Measurements from ENCODE around the gene PLPP2. TPM values are rescaled to one million over a fixed set of nuclear protein-coding genes. Genes with fewer than 3 reads are reported as not detected.

PLPP2 gene
- polyA plus RNA-seq, 2 donors: 9.8 to 18.5 TPM

- H3K27ac ChIP-seq (ENCODE audit: low read depth in 2 of 2, low read length in 1 of 2): no peak overlapping the region
- 87 to 93% methylated on average over 48 of the region's 48 CpGs for WGBS, 2 donors
- H3K4me3 ChIP-seq (ENCODE audit: low read depth in 1 of 2, low read length in 2 of 2): no peak overlapping the region
- peaks cover 28 to 62% of the 10 kb centered on the region in 2 donors for H3K36me3 ChIP-seq (ENCODE audit: control insufficient read depth in 2 of 2, insufficient read depth in 2 of 2, low read length in 1 of 2)
- H3K27me3 ChIP-seq (ENCODE audit: control insufficient read depth in 1 of 2, insufficient read depth in 2 of 2, low read length in 2 of 2): no peaks in the 10 kb centered on the region
- no peaks in the 10 kb centered on the region for H3K9me3 ChIP-seq (ENCODE audit: control insufficient read depth in 2 of 2, insufficient read depth in 1 of 2, low read depth in 1 of 2, low read length in 1 of 2)
- no peaks in the 10 kb centered on the region for H3K4me1 ChIP-seq (ENCODE audit: control insufficient read depth in 2 of 2, insufficient read depth in 2 of 2, low read length in 1 of 2)
These were observed 17.4 kb upstream of the PLPP2 start for GRCh38 chr19:308471-309205.

- 83 to 90% methylated on average over 21 of the region's 21 CpGs for WGBS, 2 donors
- Histone ChIP-seq H3K4me3 (ENCODE audit: low read depth in 1 of 2, low read length in 2 of 2) (no peak overlapping the region), H3K36me3 (ENCODE audit: control insufficient read depth in 2 of 2, insufficient read depth in 2 of 2, low read length in 1 of 2) (peaks cover 28 to 57% of the 10 kb centered on the region in 2 donors), H3K4me1 (ENCODE audit: control insufficient read depth in 2 of 2, insufficient read depth in 2 of 2, low read length in 1 of 2) (no peaks in the 10 kb centered on the region), H3K9me3 (ENCODE audit: control insufficient read depth in 2 of 2, insufficient read depth in 1 of 2, low read depth in 1 of 2, low read length in 1 of 2) (no peaks in the 10 kb centered on the region), H3K27ac (ENCODE audit: low read depth in 2 of 2, low read length in 1 of 2) (no peak overlapping the region), H3K27me3 (ENCODE audit: control insufficient read depth in 1 of 2, insufficient read depth in 2 of 2, low read length in 2 of 2) (no peaks in the 10 kb centered on the region)
These were observed 16.7 kb upstream of the PLPP2 start for GRCh38 chr19:307793-308420.

GRCh38 chr19:307111-307531, 15.9 kb upstream of the PLPP2 start:
- H3K4me1 ChIP-seq (ENCODE audit: control insufficient read depth in 2 of 2, insufficient read depth in 2 of 2, low read length in 1 of 2): no peaks in the 10 kb centered on the region
- WGBS, 2 donors: 93 to 94% methylated on average over 26 of the region's 26 CpGs
- no peaks in the 10 kb centered on the region for H3K27me3 ChIP-seq (ENCODE audit: control insufficient read depth in 1 of 2, insufficient read depth in 2 of 2, low read length in 2 of 2)
- no peak overlapping the region for H3K27ac ChIP-seq (ENCODE audit: low read depth in 2 of 2, low read length in 1 of 2)
- H3K36me3 ChIP-seq (ENCODE audit: control insufficient read depth in 2 of 2, insufficient read depth in 2 of 2, low read length in 1 of 2): peaks cover 28 to 57% of the 10 kb centered on the region in 2 donors
- H3K9me3 ChIP-seq (ENCODE audit: control insufficient read depth in 2 of 2, insufficient read depth in 1 of 2, low read depth in 1 of 2, low read length in 1 of 2): no peaks in the 10 kb centered on the region
- H3K4me3 ChIP-seq (ENCODE audit: low read depth in 1 of 2, low read length in 2 of 2): no peak overlapping the region

GRCh38 chr19:306151-306900, 15.1 kb upstream of the PLPP2 start:
- 94 to 96% methylated on average over 34 to 50 of the region's 50 CpGs for WGBS, 2 donors
- Histone ChIP-seq H3K9me3 (ENCODE audit: control insufficient read depth in 2 of 2, insufficient read depth in 1 of 2, low read depth in 1 of 2, low read length in 1 of 2) (no peaks in the 10 kb centered on the region), H3K27ac (ENCODE audit: low read depth in 2 of 2, low read length in 1 of 2) (no peak overlapping the region), H3K27me3 (ENCODE audit: control insufficient read depth in 1 of 2, insufficient read depth in 2 of 2, low read length in 2 of 2) (no peaks in the 10 kb centered on the region), H3K36me3 (ENCODE audit: control insufficient read depth in 2 of 2, insufficient read depth in 2 of 2, low read length in 1 of 2) (peaks cover 28 to 49% of the 10 kb centered on the region in 2 donors), H3K4me1 (ENCODE audit: control insufficient read depth in 2 of 2, insufficient read depth in 2 of 2, low read length in 1 of 2) (no peaks in the 10 kb centered on the region), H3K4me3 (ENCODE audit: low read depth in 1 of 2, low read length in 2 of 2) (no peak overlapping the region)

DNA sequence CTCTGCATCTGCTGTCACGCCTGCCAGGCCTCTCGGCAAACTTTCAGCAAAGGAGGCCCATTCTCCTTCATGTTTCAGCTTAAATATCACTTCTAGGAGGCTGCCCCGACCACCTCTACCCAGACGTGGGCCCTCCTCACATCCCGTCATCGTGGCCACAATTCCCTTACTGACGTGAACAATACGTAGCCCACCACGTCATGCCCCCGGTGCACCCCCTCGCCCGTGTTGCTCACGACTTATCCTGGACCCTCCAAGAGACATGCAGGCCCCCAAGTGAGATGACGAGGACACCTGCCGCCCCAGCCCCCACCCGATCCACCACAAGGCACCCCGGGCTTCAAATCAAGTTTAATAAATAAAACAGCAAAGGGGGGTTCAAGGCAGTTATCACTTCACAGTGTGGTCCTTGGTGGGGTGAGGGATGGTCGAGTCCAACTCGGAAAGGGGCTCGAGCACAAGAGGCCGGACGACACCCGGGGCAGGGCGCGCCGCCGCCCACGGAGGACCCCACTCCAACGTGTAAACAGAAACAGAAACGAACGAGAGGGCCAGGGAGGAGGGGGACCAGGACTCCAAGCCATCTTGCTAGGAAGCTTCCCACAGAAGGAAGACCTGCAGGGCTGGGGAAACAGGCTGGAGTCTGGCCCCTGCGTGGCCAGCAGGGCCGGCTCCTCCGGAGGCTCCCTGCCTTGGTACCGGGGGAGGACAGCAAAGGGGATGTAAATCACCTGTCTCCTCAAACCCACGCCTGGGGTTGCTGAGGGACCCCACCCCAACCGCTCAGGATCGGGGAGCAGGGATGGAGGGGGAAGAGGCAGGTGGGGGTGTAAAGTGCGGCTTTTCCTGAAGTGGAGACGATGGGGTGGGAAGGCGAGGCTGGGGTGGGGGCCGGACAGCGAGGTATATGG, 14.3 kb upstream of the PLPP2 start:
- Histone ChIP-seq H3K27ac (ENCODE audit: low read depth in 2 of 2, low read length in 1 of 2) (no peak overlapping the region), H3K4me3 (ENCODE audit: low read depth in 1 of 2, low read length in 2 of 2) (no peak overlapping the region), H3K9me3 (ENCODE audit: control insufficient read depth in 2 of 2, insufficient read depth in 1 of 2, low read depth in 1 of 2, low read length in 1 of 2) (no peaks in the 10 kb centered on the region), H3K36me3 (ENCODE audit: control insufficient read depth in 2 of 2, insufficient read depth in 2 of 2, low read length in 1 of 2) (peaks cover 28 to 41% of the 10 kb centered on the region in 2 donors), H3K27me3 (ENCODE audit: control insufficient read depth in 1 of 2, insufficient read depth in 2 of 2, low read length in 2 of 2) (no peaks in the 10 kb centered on the region), H3K4me1 (ENCODE audit: control insufficient read depth in 2 of 2, insufficient read depth in 2 of 2, low read length in 1 of 2) (no peaks in the 10 kb centered on the region)
- 92 to 94% methylated on average over 43 of the region's 43 CpGs for WGBS, 2 donors

GRCh38 chr19:296476-297225, 5.4 kb upstream of the PLPP2 start:
- 83 to 85% methylated on average over 22 of the region's 22 CpGs for WGBS, 2 donors
- no peaks in the 10 kb centered on the region for H3K36me3 ChIP-seq (ENCODE audit: control insufficient read depth in 2 of 2, insufficient read depth in 2 of 2, low read length in 1 of 2)
- H3K27me3 ChIP-seq (ENCODE audit: control insufficient read depth in 1 of 2, insufficient read depth in 2 of 2, low read length in 2 of 2): peaks cover 0 to 4% of the 10 kb centered on the region in 2 donors
- H3K4me3 ChIP-seq (ENCODE audit: low read depth in 1 of 2, low read length in 2 of 2): no peak overlapping the region
- no peaks in the 10 kb centered on the region for H3K9me3 ChIP-seq (ENCODE audit: control insufficient read depth in 2 of 2, insufficient read depth in 1 of 2, low read depth in 1 of 2, low read length in 1 of 2)
- peaks cover 1 to 8% of the 10 kb centered on the region in 2 donors for H3K4me1 ChIP-seq (ENCODE audit: control insufficient read depth in 2 of 2, insufficient read depth in 2 of 2, low read length in 1 of 2)
- no peak overlapping the region for H3K27ac ChIP-seq (ENCODE audit: low read depth in 2 of 2, low read length in 1 of 2)

- H3K9me3 ChIP-seq (ENCODE audit: control insufficient read depth in 2 of 2, insufficient read depth in 1 of 2, low read depth in 1 of 2, low read length in 1 of 2): peaks cover 0 to 3% of the 10 kb centered on the region in 2 donors
- 60 to 63% methylated on average over 13 of the region's 13 CpGs for WGBS, 2 donors
- H3K4me1 ChIP-seq (ENCODE audit: control insufficient read depth in 2 of 2, insufficient read depth in 2 of 2, low read length in 1 of 2): peaks cover 2 to 8% of the 10 kb centered on the region in 2 donors
- H3K27ac ChIP-seq (ENCODE audit: low read depth in 2 of 2, low read length in 1 of 2): peak overlapping the region in 1 of 2 donors; percentile 6
- no peaks in the 10 kb centered on the region for H3K36me3 ChIP-seq (ENCODE audit: control insufficient read depth in 2 of 2, insufficient read depth in 2 of 2, low read length in 1 of 2)
- H3K4me3 ChIP-seq (ENCODE audit: low read depth in 1 of 2, low read length in 2 of 2): no peak overlapping the region
- peaks cover 0 to 4% of the 10 kb centered on the region in 2 donors for H3K27me3 ChIP-seq (ENCODE audit: control insufficient read depth in 1 of 2, insufficient read depth in 2 of 2, low read length in 2 of 2)
These were observed 4.6 kb upstream of the PLPP2 start for GRCh38 chr19:295687-296370.

DNA sequence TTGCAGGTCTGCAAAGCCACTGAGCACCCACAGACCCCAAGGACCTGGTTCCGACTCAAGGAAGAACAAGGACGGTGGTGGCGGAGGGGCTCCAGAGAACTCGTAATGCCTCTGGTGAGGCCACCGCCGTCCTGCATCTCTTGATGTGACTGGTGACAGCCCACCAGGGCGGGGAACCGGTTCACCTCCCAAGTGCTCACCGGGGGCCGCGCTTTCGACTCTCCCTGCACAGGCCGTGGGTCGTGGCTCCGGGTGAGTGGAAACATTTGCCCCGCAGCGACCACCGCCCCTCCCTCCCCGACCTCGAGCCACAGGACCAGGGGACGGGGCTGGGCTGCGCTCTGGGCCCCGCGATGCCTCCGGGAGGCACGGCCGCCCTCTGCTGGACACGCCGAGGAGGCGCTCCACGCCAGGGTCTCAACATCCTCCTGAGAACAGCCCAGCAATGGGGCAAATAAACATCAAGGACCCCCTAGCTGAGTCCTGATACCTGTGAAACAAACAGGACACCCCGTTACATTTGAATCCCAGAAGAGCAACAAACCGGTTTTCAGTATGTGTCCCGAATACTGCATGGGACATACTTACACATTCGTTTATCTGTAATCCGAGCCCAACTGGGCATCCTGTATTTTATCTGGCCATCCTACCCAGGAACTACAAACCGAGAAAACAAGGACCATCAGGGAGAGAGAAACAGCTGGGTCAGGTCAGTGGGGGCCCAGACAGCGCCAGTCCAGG, 3.9 kb upstream of the PLPP2 start:
- WGBS, 2 donors: 11 to 13% methylated on average over 38 of the region's 38 CpGs

More for the DNA sequence above, 3.9 kb upstream of the PLPP2 start:
- peaks cover 0 to 4% of the 10 kb centered on the region in 2 donors for H3K27me3 ChIP-seq (ENCODE audit: control insufficient read depth in 1 of 2, insufficient read depth in 2 of 2, low read length in 2 of 2)
- no peak overlapping the region for H3K4me3 ChIP-seq (ENCODE audit: low read depth in 1 of 2, low read length in 2 of 2)
- peak overlapping the region in 1 of 2 donors; percentile 40 for H3K27ac ChIP-seq (ENCODE audit: low read depth in 2 of 2, low read length in 1 of 2)
- no peaks in the 10 kb centered on the region for H3K36me3 ChIP-seq (ENCODE audit: control insufficient read depth in 2 of 2, insufficient read depth in 2 of 2, low read length in 1 of 2)
- peaks cover 2 to 8% of the 10 kb centered on the region in 2 donors for H3K4me1 ChIP-seq (ENCODE audit: control insufficient read depth in 2 of 2, insufficient read depth in 2 of 2, low read length in 1 of 2)
- H3K9me3 ChIP-seq (ENCODE audit: control insufficient read depth in 2 of 2, insufficient read depth in 1 of 2, low read depth in 1 of 2, low read length in 1 of 2): peaks cover 0 to 3% of the 10 kb centered on the region in 2 donors

Measured in esophagus (tissue), 2 donors.